K562 (cell line): ENCODE data around the gene NANS. TPM values are rescaled to one million over a fixed set of nuclear protein-coding genes. Genes with fewer than 3 reads are reported as not detected.

ENCODE experiments used
- ATAC-seq: fragments of 200-7000 bp; cut with Tn5 transposase; 3 replicates; pipeline ENCODE4 v1.9.1; 2020; ENCODE audit warnings: moderate library complexity
- BruUV-seq: library from RNA; stranded (reverse); fragments of 400-500 nt; replicated peaks from 2 replicates; lab custom pipeline; 2021; lab: Mats Ljungman, UMichigan
- CTCF ChIA-PET: fragments of 300-600 bp; formaldehyde crosslinking; extraction: SDS; loops from one replicate; lab custom pipeline; 2021; ENCODE audit warnings: low intra/inter-chr PET ratio; lab: Yijun Ruan, JAX
- POLR2A ChIA-PET: fragments of 300-600, 350-650 bp; sonication (Branson Sonifier 250); formaldehyde crosslinking; extraction: SDS; loops from one replicate; lab custom pipeline; 2021; ENCODE audit warnings: antibody characterized with exemption, inconsistent platforms; lab: Yijun Ruan, JAX
- DNase-seq, 4 experiments: peaks; one replicate each; pipeline versions ENCODE4 v3.0.0 to v3.0.0-alpha.2; 2011 to 2018; ENCODE audit warnings: low spot score in 3 of 4, mixed read lengths in 3 of 4; ENCODE audit errors: extremely low read depth in 1 of 4
- FAIRE-seq: peaks from 2 replicates; lab custom pipeline; 2011; peaks lifted over from hg19 to GRCh38; lab: Jason Lieb, UNC
- H2AFZ ChIP-seq: 2 replicates; pipeline ENCODE4 v1.6.0; 2011; ENCODE audit warnings: low read depth, low read length, control low read depth, inconsistent platforms
- H3K27ac ChIP-seq: fragments of 200-600 bp; 3 replicates; pipeline ENCODE4 v1.8.0; 2011; ENCODE audit warnings: low read depth, mild to moderate bottlenecking, control low read depth, inconsistent platforms, low read length, moderate library complexity, mixed read lengths; ENCODE audit errors: extremely low read depth
- H3K27me3 ChIP-seq, 2 experiments: fragments of 300-600 bp in 1 of 2; 2 replicates in 1 of 2; 3 replicates in 1 of 2; pipeline versions ENCODE4 v1.6.0 to v1.8.0; 2011; ENCODE audit warnings: inconsistent platforms in 2 of 2, low read length in 2 of 2, mild to moderate bottlenecking in 1 of 2, mixed read lengths in 1 of 2, moderate library complexity in 1 of 2; ENCODE audit not compliant: control insufficient read depth in 2 of 2, insufficient read depth in 2 of 2
- H3K36me3 ChIP-seq: fragments of 300-600 bp; 3 replicates; pipeline ENCODE4 v1.8.0; 2011; ENCODE audit warnings: mild to moderate bottlenecking, low read length, inconsistent platforms; ENCODE audit not compliant: control insufficient read depth, insufficient read depth
- H3K4me1 ChIP-seq, 2 experiments: fragments of 200-600 bp in 1 of 2; replicated peaks in 1 of 2; 2 replicates in 1 of 2; 3 replicates in 1 of 2; pipeline versions ENCODE4 v1.5.1 to v1.8.0; 2011; ENCODE audit warnings: inconsistent platforms in 2 of 2, low read length in 2 of 2, mild to moderate bottlenecking in 1 of 2, mixed read lengths in 1 of 2, moderate library complexity in 1 of 2; ENCODE audit not compliant: control insufficient read depth in 2 of 2, insufficient read depth in 2 of 2
- H3K4me2 ChIP-seq: 2 replicates; pipeline ENCODE4 v1.6.1; 2011; ENCODE audit warnings: low read length, control low read depth, inconsistent platforms, mixed read lengths; ENCODE audit not compliant: insufficient read depth
- H3K4me3 ChIP-seq: fragments of 200-600 bp; sonication (generic), shearing (Covaris generic); 2 replicates; pipeline ENCODE4 v1.5.1; 2016; ENCODE audit warnings: control low read depth, inconsistent platforms
- H3K79me2 ChIP-seq: fragments of 200-600 bp; 3 replicates; pipeline ENCODE4 v1.8.0; 2011; ENCODE audit warnings: low read length, inconsistent platforms; ENCODE audit not compliant: control insufficient read depth, insufficient read depth
- H3K9ac ChIP-seq, 2 experiments: 2 replicates each; pipeline versions ENCODE4 v1.6.0 to v1.6.1; 2011; ENCODE audit warnings: low read depth in 2 of 2, low read length in 2 of 2, control low read depth in 1 of 2, inconsistent platforms in 1 of 2, mild to moderate bottlenecking in 1 of 2, mixed read lengths in 1 of 2; ENCODE audit not compliant: insufficient read depth in 1 of 2
- H3K9me1 ChIP-seq: one replicate; pipeline ENCODE4 v1.6.0; 2011; ENCODE audit warnings: inconsistent platforms, mild to moderate bottlenecking, low read length, moderate library complexity; ENCODE audit not compliant: control insufficient read depth, insufficient read depth
- H3K9me3 ChIP-seq: replicated peaks from 2 replicates; pipeline ENCODE4 v1.5.1; 2011; ENCODE audit warnings: low read depth, low read length, inconsistent platforms; ENCODE audit not compliant: control insufficient read depth, insufficient read depth
- H4K20me1 ChIP-seq: replicated peaks from 2 replicates; pipeline ENCODE4 v1.6.1; 2011; ENCODE audit warnings: low read length, inconsistent platforms, mixed read lengths; ENCODE audit not compliant: control insufficient read depth, insufficient read depth
- HIVEP1 ChIP-seq: fragments of 250-450 bp; sonication (Bioruptor Pico); IDR thresholded peaks from 2 replicates; pipeline ENCODE4 v1.4.0; 2020; ENCODE audit warnings: mild to moderate bottlenecking
- JUND ChIP-seq, 2 experiments: IDR thresholded peaks; 2 replicates in 1 of 2; 3 replicates in 1 of 2; pipeline ENCODE4 v1.6.1; 2011; ENCODE audit warnings: borderline replicate concordance in 2 of 2, low read depth in 2 of 2, low read length in 2 of 2, improper control_type of control experiment in 1 of 2, missing biosample characterization in 1 of 2, missing genetic modification characterization in 1 of 2, missing genetic modification reagents in 1 of 2
- RAD21 ChIP-seq, 2 experiments: fragments of 250-450 bp in 1 of 2; fragments of 450-650 bp in 1 of 2; sonication (Bioruptor Pico) in 1 of 2; formaldehyde crosslinking in 1 of 2; IDR thresholded peaks in 1 of 2; conservative IDR thresholded peaks in 1 of 2; 2 replicates each; pipeline versions ENCODE4 v1.4.0 to v1.8.0; 2020 to 2022; ENCODE audit warnings: mild to moderate bottlenecking in 2 of 2, moderate library complexity in 1 of 2
- ZNF197 ChIP-seq: fragments of 200-800 bp; sonication (Bioruptor generic); IDR thresholded peaks from 2 replicates; pipeline ENCODE4 v1.6.1; 2016; ENCODE audit warnings: low read depth, missing genetic modification characterization, missing compliant biosample characterization
- in situ Hi-C: fragments of 300-500 bp; cut with MboI; formaldehyde crosslinking; loops from 4 replicates; pipeline ENCODE4 v1.15.0; 2018; ENCODE audit warnings: inconsistent platforms, mixed read lengths
- intact Hi-C: fragments of 100-400 bp; cut with micrococcal nuclease; formaldehyde crosslinking; loops from 2 replicates; pipeline ENCODE4 v1.14.2; 2022
- polyA plus RNA-seq, 8 experiments: library from polyadenylated mRNA; depleted of rRNA in 4 of 8; stranded (reverse) in 5 of 8; unstranded in 3 of 8; fragments of >200 nt; fragmentation: Nextera tagmentation in 2 of 8; fragmentation: Illumina TruSeq in 1 of 8; extraction: Ambion mirVana in 2 of 8; extraction: Trizol in 1 of 8; gene quantifications; 2 replicates each; pipeline versions ENCODE4 v1.2.1 to v1.2.3, GENCODE V29; 2011 to 2014; ENCODE audit warnings: inconsistent platforms in 1 of 8, missing spikeins in 1 of 8
- total RNA-seq, 7 experiments: library from RNA; depleted of rRNA in 6 of 7; stranded (reverse); fragments of >200 nt in 6 of 7; fragmentation: Illumina TruSeq in 2 of 7; extraction: Trizol in 2 of 7; gene quantifications; 2 replicates each; pipeline versions ENCODE4 v1.2.1 to v1.2.3, GENCODE V29; 2011 to 2021; ENCODE audit warnings: low replicate concordance in 1 of 7
- TF ChIP-seq, protein P1 (sequence below), 2 experiments: fragments of 450-650 bp; IDR thresholded peaks; 2 replicates each; pipeline ENCODE4 v1.6.1; 2018; ENCODE audit warnings: mild to moderate bottlenecking in 2 of 2, low read depth in 1 of 2; ENCODE audit not compliant: partially characterized antibody in 2 of 2

NANS gene
- total and polyA plus RNA-seq, 9 of the 15 experiments (the other 6 are each of a cell fraction or from before 2014, with no cell fraction given) = 37.1 to 181 (median 137) TPM

GRCh38 chr9:98034593-98035546 lies 21.7 kb upstream of the NANS start (continued):
- no peak for TF ChIP-seq HIVEP1 (CRISPR knock-in tag)
- no peak for TF ChIP-seq ZNF197 (CRISPR knock-in tag)
- TF ChIP-seq RAD21 (CRISPR knock-in tag; conservative IDR thresholded peaks at IDR 0.05 in 1 of 2, IDR thresholded peaks at IDR 0.05 in 1 of 2) = peak; percentile 63 to 75

GRCh38 chr9:98037357-98037756 lies 19.2 kb upstream of the NANS start:
- no peaks in the 10 kb centered on the region for H3K79me2 ChIP-seq
- ATAC-seq (peak; percentile 22; the same call in 1 of the 3 replicates), FAIRE-seq (no peak), DNase-seq (no peak)
- no peaks in the 10 kb centered on the region for H3K9me3 ChIP-seq
- H3K4me1 ChIP-seq = peaks cover 0 to 6% of the 10 kb centered on the region in 2 experiments; a peak in 4 of 5 replicates
- H3K36me3 ChIP-seq = no peaks in the 10 kb centered on the region
- peak overlapping the region in 1 of 2 experiments; percentile 20; a peak in 1 of 4 replicates for H3K9ac ChIP-seq
- ChIA-PET POLR2A (interaction anchor here (0.5 to 1.6 kb wide), 5 partner anchors 8 to 51 kb away, joined by 3 to 6 read pairs (median 3); no protein-coding TSS in a partner anchor), CTCF (no interaction called here)
- no peaks in the 10 kb centered on the region for H3K9me1 ChIP-seq
- no peaks in the 10 kb centered on the region for H4K20me1 ChIP-seq
- no peak overlapping the region for H3K27ac ChIP-seq
- H3K4me3 ChIP-seq = no peak overlapping the region
- intact Hi-C loops = no loop called here
- H3K4me2 ChIP-seq = no peak overlapping the region
- no TSS peak for BruUV-seq
- no peaks in the 10 kb centered on the region for H3K27me3 ChIP-seq
- H2AFZ ChIP-seq = no peak overlapping the region
- in situ Hi-C loops = no loop called here
- TF ChIP-seq, protein P1, sequence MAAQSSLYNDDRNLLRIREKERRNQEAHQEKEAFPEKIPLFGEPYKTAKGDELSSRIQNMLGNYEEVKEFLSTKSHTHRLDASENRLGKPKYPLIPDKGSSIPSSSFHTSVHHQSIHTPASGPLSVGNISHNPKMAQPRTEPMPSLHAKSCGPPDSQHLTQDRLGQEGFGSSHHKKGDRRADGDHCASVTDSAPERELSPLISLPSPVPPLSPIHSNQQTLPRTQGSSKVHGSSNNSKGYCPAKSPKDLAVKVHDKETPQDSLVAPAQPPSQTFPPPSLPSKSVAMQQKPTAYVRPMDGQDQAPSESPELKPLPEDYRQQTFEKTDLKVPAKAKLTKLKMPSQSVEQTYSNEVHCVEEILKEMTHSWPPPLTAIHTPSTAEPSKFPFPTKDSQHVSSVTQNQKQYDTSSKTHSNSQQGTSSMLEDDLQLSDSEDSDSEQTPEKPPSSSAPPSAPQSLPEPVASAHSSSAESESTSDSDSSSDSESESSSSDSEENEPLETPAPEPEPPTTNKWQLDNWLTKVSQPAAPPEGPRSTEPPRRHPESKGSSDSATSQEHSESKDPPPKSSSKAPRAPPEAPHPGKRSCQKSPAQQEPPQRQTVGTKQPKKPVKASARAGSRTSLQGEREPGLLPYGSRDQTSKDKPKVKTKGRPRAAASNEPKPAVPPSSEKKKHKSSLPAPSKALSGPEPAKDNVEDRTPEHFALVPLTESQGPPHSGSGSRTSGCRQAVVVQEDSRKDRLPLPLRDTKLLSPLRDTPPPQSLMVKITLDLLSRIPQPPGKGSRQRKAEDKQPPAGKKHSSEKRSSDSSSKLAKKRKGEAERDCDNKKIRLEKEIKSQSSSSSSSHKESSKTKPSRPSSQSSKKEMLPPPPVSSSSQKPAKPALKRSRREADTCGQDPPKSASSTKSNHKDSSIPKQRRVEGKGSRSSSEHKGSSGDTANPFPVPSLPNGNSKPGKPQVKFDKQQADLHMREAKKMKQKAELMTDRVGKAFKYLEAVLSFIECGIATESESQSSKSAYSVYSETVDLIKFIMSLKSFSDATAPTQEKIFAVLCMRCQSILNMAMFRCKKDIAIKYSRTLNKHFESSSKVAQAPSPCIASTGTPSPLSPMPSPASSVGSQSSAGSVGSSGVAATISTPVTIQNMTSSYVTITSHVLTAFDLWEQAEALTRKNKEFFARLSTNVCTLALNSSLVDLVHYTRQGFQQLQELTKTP (IDR thresholded peaks at IDR 0.05; ENCODE audit: low read depth in 1 of 2, partially characterized antibody in 2 of 2) = peak in 1 of 2 experiments; percentile 58
- TF ChIP-seq JUND (IDR thresholded peaks at IDR 0.05; ENCODE audit: borderline replicate concordance, low read depth, low read length) (no peak), JUND (tag; IDR thresholded peaks at IDR 0.05; ENCODE audit: borderline replicate concordance, low read depth, low read length) (no peak)
